Mesendoderm (in vitro differentiated cells): ENCODE measurements around the gene TUT4. TPM values are rescaled to one million over a fixed set of nuclear protein-coding genes. Genes with fewer than 3 reads are reported as not detected.

Source experiments
- DNase-seq: peaks from one replicate; pipeline ENCODE4 v3.0.0; 2013
- H2AK5ac ChIP-seq: 2 replicates; pipeline ENCODE4 v1.6.1; 2013; ENCODE audit warnings: low read length, inconsistent platforms
- H2BK120ac ChIP-seq: 2 replicates; pipeline ENCODE4 v1.6.1; 2013; ENCODE audit warnings: low read depth, mild to moderate bottlenecking, low read length, moderate library complexity, mixed read lengths
- H2BK15ac ChIP-seq: replicated peaks from 2 replicates; pipeline ENCODE4 v1.6.1; 2013; ENCODE audit warnings: low read depth, mild to moderate bottlenecking, moderate library complexity
- H2BK5ac ChIP-seq: 2 replicates; pipeline ENCODE4 v1.6.1; 2013; ENCODE audit warnings: low read length, inconsistent platforms
- H3K18ac ChIP-seq: 2 replicates; pipeline ENCODE4 v1.6.1; 2013; ENCODE audit warnings: mild to moderate bottlenecking, low read length, mixed read lengths
- H3K23ac ChIP-seq: one replicate; pipeline ENCODE4 v1.6.1; 2013; ENCODE audit warnings: low read length
- H3K27ac ChIP-seq: 2 replicates; pipeline ENCODE4 v1.5.1; 2013; ENCODE audit warnings: low read depth, mild to moderate bottlenecking, inconsistent platforms, low read length, moderate library complexity
- H3K27me3 ChIP-seq: 2 replicates; pipeline ENCODE4 v1.6.1; 2013; ENCODE audit warnings: low read length, control low read depth, mild to moderate bottlenecking, inconsistent platforms; ENCODE audit not compliant: insufficient read depth, poor library complexity
- H3K36me3 ChIP-seq: 2 replicates; pipeline ENCODE4 v1.6.1; 2013; ENCODE audit warnings: low read length, inconsistent platforms; ENCODE audit not compliant: control insufficient read depth, insufficient read depth
- H3K4ac ChIP-seq: one replicate; pipeline ENCODE4 v1.6.1; 2013; ENCODE audit warnings: low read depth, mild to moderate bottlenecking, low read length, moderate library complexity
- H3K4me1 ChIP-seq: 2 replicates; pipeline ENCODE4 v1.6.1; 2013; ENCODE audit warnings: low read depth, low read length, inconsistent platforms; ENCODE audit not compliant: control insufficient read depth
- H3K4me2 ChIP-seq: 2 replicates; pipeline ENCODE4 v1.6.1; 2013; ENCODE audit warnings: low read length
- H3K4me3 ChIP-seq: 2 replicates; pipeline ENCODE4 v1.5.1; 2013; ENCODE audit warnings: mild to moderate bottlenecking, low read length
- H3K56ac ChIP-seq: one replicate; pipeline ENCODE4 v1.6.1; 2013; ENCODE audit warnings: low read length
- H3K79me1 ChIP-seq: 2 replicates; pipeline ENCODE4 v1.6.1; 2013; ENCODE audit warnings: low read length, inconsistent platforms
- H3K79me2 ChIP-seq: 2 replicates; pipeline ENCODE4 v1.6.1; 2013; ENCODE audit warnings: mild to moderate bottlenecking, low read length; ENCODE audit not compliant: control insufficient read depth, insufficient read depth
- H3K9ac ChIP-seq: 2 replicates; pipeline ENCODE4 v1.6.1; 2013; ENCODE audit warnings: low read length, inconsistent platforms
- H4K5ac ChIP-seq: one replicate; pipeline ENCODE4 v1.6.1; 2013; ENCODE audit warnings: low read length
- H4K8ac ChIP-seq: one replicate; pipeline ENCODE4 v1.6.1; 2013; ENCODE audit warnings: low read depth, mild to moderate bottlenecking, control low read depth, low read length, moderate library complexity
- WGBS: extraction: QIAGEN DNeasy Blood & Tissue Kit; methylation state at CpG from one replicate; pipeline ENCODE4 v1.1.7; 2013; ENCODE audit warnings: low lambda C conversion rate, missing lambda C conversion rate; ENCODE audit not compliant: insufficient coverage; ENCODE audit errors: extremely low coverage; 5-methylcytosine and 5-hydroxymethylcytosine counted together
- polyA plus RNA-seq, 2 experiments: library from polyadenylated mRNA; stranded (reverse); fragments of 200-250 nt; gene quantifications; one replicate each; pipeline ENCODE4 v1.2.3, GENCODE V29; 2013

The TUT4 gene
- 25.3 TPM for polyA plus RNA-seq (2013, experiment 1 of 2)
- polyA plus RNA-seq (2013, experiment 2 of 2), result 25.7 TPM

- H2BK5ac ChIP-seq, result peak within 1 kb of the TSS; percentile 92
- DNase-seq, result peak; percentile 98
- peak within 1 kb of the TSS; percentile 85 for H3K23ac ChIP-seq
- H3K79me1 ChIP-seq, result no peaks in the 10 kb centered on the region
- peaks cover 10% of the 10 kb centered on the region for H3K4me1 ChIP-seq
- H3K56ac ChIP-seq, result peak within 1 kb of the TSS; percentile 95
- H2AK5ac ChIP-seq, result no peak within 1 kb of the TSS
- H4K5ac ChIP-seq, result no peak within 1 kb of the TSS
- no CpG with 5 or more reads among the region's 68 CpGs for WGBS
- H3K9ac ChIP-seq, result peak within 1 kb of the TSS; percentile 95
- peak within 1 kb of the TSS; percentile 98 for H3K27ac ChIP-seq
- no peaks in the 10 kb centered on the region for H3K36me3 ChIP-seq
- peak within 1 kb of the TSS; percentile 56 for H3K4me2 ChIP-seq
- peak within 1 kb of the TSS; percentile 95 for H3K18ac ChIP-seq
- H2BK120ac ChIP-seq, result peak within 1 kb of the TSS; percentile 64
- H3K4me3 ChIP-seq, result peak within 1 kb of the TSS; percentile 85
- peak within 1 kb of the TSS; percentile 77 for H4K8ac ChIP-seq
- peak within 1 kb of the TSS; percentile 59 for H2BK15ac ChIP-seq
- peaks cover 20% of the 10 kb centered on the region for H3K79me2 ChIP-seq
- H3K4ac ChIP-seq, result peak within 1 kb of the TSS; percentile 95
- no peaks in the 10 kb centered on the region for H3K27me3 ChIP-seq
Measured at GRCh38 chr1:52552505-52553361, at the start of gene TUT4. TSS of gene TUT4 (minus strand) at chr1:52553092. CDS start at chr1:52526280, 26,812 bp downstream.

GRCh38 chr1:52601991-52602855 lies 49.3 kb upstream of the TUT4 start, which contains the start of gene GPX7:
TSS of gene GPX7 (plus strand) at chr1:52602371. CDS start at chr1:52602410, 39 bp downstream.
- no peaks in the 10 kb centered on the region for H3K79me1 ChIP-seq
- peak within 1 kb of the TSS; percentile 84 for H3K4me2 ChIP-seq
- WGBS, result no CpG with 5 or more reads among the region's 97 CpGs
- no peak within 1 kb of the TSS for H2BK5ac ChIP-seq
- peak within 1 kb of the TSS; percentile 46 for H3K4me3 ChIP-seq
- no peak within 1 kb of the TSS for H4K5ac ChIP-seq
- H3K4ac ChIP-seq, result peak within 1 kb of the TSS; percentile 64
- H3K23ac ChIP-seq, result peak within 1 kb of the TSS; percentile 99
- no peaks in the 10 kb centered on the region for H3K36me3 ChIP-seq
- DNase-seq, result peak; percentile 74
- H2BK120ac ChIP-seq, result peak within 1 kb of the TSS; percentile 32
- peak within 1 kb of the TSS; percentile 37 for H2AK5ac ChIP-seq
- H3K56ac ChIP-seq, result peak within 1 kb of the TSS; percentile 97
- no peaks in the 10 kb centered on the region for H3K27me3 ChIP-seq
- peaks cover 7% of the 10 kb centered on the region for H3K4me1 ChIP-seq
- peak within 1 kb of the TSS; percentile 75 for H3K18ac ChIP-seq
- H2BK15ac ChIP-seq, result no peak within 1 kb of the TSS
- H3K27ac ChIP-seq, result no peak within 1 kb of the TSS
- peak within 1 kb of the TSS; percentile 84 for H3K9ac ChIP-seq
- no peaks in the 10 kb centered on the region for H3K79me2 ChIP-seq
- peak within 1 kb of the TSS; percentile 68 for H4K8ac ChIP-seq

- no peaks in the 10 kb centered on the region for H3K79me1 ChIP-seq
- no peaks in the 10 kb centered on the region for H3K79me2 ChIP-seq
- H3K4ac ChIP-seq, result no peak overlapping the region
- H3K23ac ChIP-seq, result no peak overlapping the region
- H3K36me3 ChIP-seq, result no peaks in the 10 kb centered on the region
- no peak overlapping the region for H2BK15ac ChIP-seq
- no peaks in the 10 kb centered on the region for H3K27me3 ChIP-seq
- no peak overlapping the region for H3K4me2 ChIP-seq
- H4K8ac ChIP-seq, result no peak overlapping the region
- H3K56ac ChIP-seq, result peak overlapping the region; percentile 97
- WGBS, result no CpG with 5 or more reads among the region's 3 CpGs
- H2BK120ac ChIP-seq, result no peak overlapping the region
- no peak overlapping the region for H3K4me3 ChIP-seq
- no peak overlapping the region for H2BK5ac ChIP-seq
- no peak for DNase-seq
- peak overlapping the region; percentile 37 for H2AK5ac ChIP-seq
- H3K18ac ChIP-seq, result no peak overlapping the region
- no peak overlapping the region for H4K5ac ChIP-seq
- peak overlapping the region; percentile 84 for H3K9ac ChIP-seq
- no peak overlapping the region for H3K27ac ChIP-seq
- peaks cover 7% of the 10 kb centered on the region for H3K4me1 ChIP-seq
Measured at GRCh38 chr1:52601519-52601918, 48.6 kb upstream of the TUT4 start.

- Histone ChIP-seq H3K4me1 (peaks cover 7% of the 10 kb centered on the region), H3K18ac (no peak overlapping the region), H2AK5ac (no peak overlapping the region), H3K9ac (no peak overlapping the region), H3K4ac (no peak overlapping the region), H3K56ac (no peak overlapping the region), H4K5ac (no peak overlapping the region), H3K4me3 (no peak overlapping the region), H3K4me2 (no peak overlapping the region), H3K27me3 (no peaks in the 10 kb centered on the region), H3K79me1 (no peaks in the 10 kb centered on the region), H3K79me2 (no peaks in the 10 kb centered on the region), H2BK5ac (no peak overlapping the region), H3K27ac (no peak overlapping the region), H3K36me3 (no peaks in the 10 kb centered on the region), H2BK15ac (no peak overlapping the region), H4K8ac (no peak overlapping the region), H2BK120ac (no peak overlapping the region), H3K23ac (no peak overlapping the region)
- no CpG with 5 or more reads among the region's 8 CpGs for WGBS
- DNase-seq, result no peak
Measured at GRCh38 chr1:52600533-52601179, 47.8 kb upstream of the TUT4 start.

- no peak for DNase-seq
- no peak overlapping the region for H3K56ac ChIP-seq
- no peak overlapping the region for H2BK5ac ChIP-seq
- H3K79me2 ChIP-seq, result no peaks in the 10 kb centered on the region
- no peak overlapping the region for H2BK120ac ChIP-seq
- H2AK5ac ChIP-seq, result no peak overlapping the region
- H3K4me3 ChIP-seq, result no peak overlapping the region
- H2BK15ac ChIP-seq, result no peak overlapping the region
- H3K4me1 ChIP-seq, result peaks cover 7% of the 10 kb centered on the region
- H3K9ac ChIP-seq, result no peak overlapping the region
- no peak overlapping the region for H3K4ac ChIP-seq
- no peak overlapping the region for H3K27ac ChIP-seq
- H3K18ac ChIP-seq, result no peak overlapping the region
- H4K8ac ChIP-seq, result no peak overlapping the region
- no peaks in the 10 kb centered on the region for H3K79me1 ChIP-seq
- no peak overlapping the region for H4K5ac ChIP-seq
- no peak overlapping the region for H3K4me2 ChIP-seq
- H3K23ac ChIP-seq, result no peak overlapping the region
- WGBS, result no CpG with 5 or more reads among the region's 7 CpGs
- H3K36me3 ChIP-seq, result no peaks in the 10 kb centered on the region
- no peaks in the 10 kb centered on the region for H3K27me3 ChIP-seq
Measured at GRCh38 chr1:52599236-52599635, 46.3 kb upstream of the TUT4 start.
